GM18909 (cell line): Measurements from ENCODE around the gene SH3BGR.
"Not testable (repeated sequence)": the region's sequence is repeated elsewhere in the genome, so short reads cannot be mapped to it uniquely, and the experiment has no call there.

Experiments
- ATAC-seq: cut with Tn5 transposase; IDR thresholded peaks from one replicate; pipeline ENCODE4 v1.9.1; 2021; ENCODE audit warnings: mild to moderate bottlenecking; ENCODE audit not compliant: unreplicated experiment, poor library complexity

Gene SH3BGR

DNA sequence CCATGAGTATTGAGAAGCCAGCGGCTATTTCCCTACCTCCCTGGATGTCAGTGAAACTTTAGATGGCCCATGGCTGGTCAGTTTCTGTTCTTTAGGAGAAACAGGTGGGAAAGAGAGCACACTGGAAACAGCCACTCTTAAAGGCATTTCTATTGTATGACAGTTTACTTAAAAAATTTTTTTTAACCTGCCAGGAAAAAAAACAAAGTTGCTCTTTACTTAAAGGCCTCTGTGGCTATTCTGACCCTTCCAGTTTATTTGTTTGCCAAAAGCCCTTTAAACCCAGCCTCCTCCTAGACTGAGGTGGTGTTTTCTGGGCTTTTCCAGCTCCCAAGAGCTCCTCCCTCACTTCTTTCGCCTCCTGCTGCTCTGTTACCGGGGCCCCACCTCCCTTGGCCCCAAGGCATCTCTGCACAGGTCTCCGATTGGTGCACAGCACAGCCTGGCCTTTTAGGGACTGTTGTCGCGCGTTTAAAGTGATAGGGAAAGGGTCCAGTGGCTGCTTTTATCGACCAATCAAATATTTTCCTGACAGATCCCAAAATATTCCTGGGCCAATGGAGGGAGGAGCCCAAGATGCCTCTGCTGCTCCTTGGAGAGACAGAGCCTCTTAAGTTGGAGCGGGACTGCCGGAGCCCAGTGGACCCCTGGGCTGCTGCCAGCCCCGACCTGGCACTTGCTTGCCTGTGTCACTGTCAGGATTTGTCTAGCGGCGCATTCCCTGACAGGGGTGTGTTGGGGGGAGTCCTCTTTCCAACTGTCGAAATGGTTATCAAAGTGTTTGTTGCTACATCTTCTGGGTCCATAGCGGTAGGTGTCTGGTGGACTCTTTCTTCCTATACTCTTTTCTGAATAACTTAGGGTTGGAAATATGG, at the start of gene SH3BGR:
TSS of gene SH3BGR (plus strand) at position 639 of the 875 bp plus-strand sequence. CDS start at position 766, 127 bp downstream.
- ATAC-seq: no peak

DNA sequence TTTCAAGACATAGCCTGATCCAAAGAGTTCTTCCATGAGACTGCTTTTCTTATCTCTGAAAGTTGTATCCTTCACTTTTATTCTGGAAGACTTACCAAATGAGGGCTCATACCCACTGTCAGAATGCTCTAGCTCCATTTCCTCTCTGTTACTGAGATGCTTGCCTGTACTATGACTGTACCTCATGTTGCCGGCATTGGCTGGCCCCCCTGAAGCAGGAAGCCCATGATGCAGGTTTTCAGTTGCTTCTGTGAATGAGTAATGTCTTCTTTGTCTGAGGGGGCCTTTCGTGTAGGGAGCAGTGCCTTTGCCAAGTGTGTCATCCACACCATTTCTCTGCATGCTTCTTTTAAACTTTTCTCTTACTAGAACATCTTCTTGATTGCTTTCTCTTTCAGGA, 45.7 kb upstream of the SH3BGR start:
- no peak for ATAC-seq

DNA sequence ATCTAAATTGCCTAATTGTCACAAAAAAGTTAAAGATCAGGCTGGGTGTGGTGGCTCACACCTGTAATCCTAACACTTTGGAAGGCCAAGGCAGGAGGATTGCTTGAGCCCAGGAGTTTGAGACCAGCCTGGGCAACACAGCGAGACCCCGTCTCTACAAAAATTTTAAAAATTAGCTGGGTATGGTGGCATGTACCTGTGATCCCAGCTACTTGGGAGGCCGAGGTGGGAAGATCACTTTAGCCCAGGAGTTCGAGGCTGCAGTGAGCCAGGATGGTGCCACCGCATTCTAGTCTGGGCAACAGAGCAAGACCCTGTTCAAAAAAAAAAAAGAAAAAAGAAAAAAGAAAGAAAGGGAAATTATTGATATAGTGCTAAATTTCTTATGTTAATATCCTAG, 32.6 kb upstream of the SH3BGR start:
- not testable (repeated sequence) for ATAC-seq

DNA sequence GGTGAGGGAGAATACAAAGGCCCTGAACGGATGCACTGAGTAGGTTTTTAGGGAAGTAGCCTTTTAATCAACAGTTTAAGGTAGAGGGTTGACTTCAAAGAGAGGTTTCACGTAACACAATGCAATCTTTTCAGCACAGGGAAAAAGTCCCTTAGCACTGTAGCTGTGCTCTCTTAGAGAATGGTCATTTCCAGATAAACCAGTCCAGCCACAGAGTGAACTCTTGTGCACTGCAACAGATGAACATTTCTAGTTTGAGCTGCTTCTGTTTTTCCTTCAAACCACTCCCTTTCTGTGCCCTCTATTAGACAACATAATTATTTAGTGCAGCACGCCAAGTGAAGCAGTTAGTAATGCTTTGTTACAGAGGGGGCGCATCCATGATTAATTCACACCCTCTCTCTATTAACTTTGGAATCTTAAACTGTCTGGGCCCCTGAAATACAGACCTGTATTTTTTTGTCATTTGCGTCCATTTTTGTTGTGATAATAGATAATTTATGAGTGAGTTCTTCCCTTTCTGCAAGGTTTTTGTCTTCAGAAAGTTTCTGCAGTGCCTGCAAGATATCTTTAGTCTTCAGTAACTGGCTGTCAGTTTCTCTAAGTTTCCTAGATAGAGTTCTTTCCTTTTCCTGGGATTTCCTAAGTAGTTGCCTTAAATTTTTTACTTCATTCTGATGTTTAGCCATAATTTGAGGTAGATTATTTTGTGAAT, 29.1 kb upstream of the SH3BGR start:
- ATAC-seq: no peak

DNA sequence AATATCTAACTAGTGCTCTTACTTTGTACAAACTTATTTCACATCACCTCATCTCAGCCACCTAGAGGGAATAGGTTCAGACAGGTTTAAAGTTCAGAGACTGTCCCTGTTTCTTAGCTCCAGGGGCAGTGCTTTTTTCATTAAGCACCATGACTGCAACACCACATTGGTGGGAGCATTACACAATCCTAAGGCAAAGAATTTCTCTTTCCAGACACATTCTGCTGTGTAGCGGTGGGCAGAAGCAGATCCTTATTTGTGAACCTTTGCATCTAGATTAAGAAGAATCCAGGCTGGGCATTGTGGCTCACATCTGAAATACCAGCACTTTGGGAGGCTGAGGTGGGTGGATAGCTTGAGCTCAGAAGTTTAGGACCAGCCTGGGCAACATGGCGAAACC, 22.3 kb upstream of the SH3BGR start:
- no peak for ATAC-seq

DNA sequence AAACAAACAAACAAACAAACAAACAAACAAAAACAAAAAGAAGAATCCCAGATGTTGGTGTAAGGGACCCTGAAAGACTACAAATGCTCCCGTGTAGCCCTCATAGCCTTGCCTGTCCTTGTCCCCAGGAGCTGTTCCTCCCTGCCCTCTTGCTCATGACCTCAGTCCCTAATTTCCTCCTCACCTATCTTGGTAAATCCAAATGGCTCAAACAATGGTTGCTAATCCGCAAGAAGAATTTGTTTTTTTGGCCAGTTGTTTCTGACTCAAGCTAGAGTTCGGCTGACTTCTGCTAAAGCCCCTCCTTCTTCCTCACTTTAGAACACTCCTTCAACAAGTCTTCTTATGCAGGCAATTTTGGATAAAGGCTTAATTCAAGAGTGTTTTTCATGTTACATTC, 21.8 kb upstream of the SH3BGR start:
- no peak for ATAC-seq

DNA sequence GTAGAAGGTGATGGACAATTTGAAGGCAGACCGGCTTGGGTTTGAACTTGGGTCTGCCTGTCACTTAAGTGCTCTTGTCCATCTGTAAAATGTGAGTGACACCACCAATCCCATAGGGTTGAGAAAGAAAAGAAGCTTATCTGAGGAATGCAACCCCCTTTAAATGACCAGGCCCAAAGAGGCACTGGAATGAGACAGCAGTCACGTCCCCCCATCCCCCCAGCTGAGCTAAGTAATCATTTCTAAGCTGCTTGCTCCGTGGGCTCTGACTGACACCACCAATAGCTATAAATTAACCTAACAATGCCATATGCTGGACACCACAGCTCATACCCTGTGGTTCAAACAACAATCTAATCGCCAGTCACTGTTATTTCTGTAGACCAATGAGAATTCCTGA, 21.3 kb upstream of the SH3BGR start:
- ATAC-seq: no peak

DNA sequence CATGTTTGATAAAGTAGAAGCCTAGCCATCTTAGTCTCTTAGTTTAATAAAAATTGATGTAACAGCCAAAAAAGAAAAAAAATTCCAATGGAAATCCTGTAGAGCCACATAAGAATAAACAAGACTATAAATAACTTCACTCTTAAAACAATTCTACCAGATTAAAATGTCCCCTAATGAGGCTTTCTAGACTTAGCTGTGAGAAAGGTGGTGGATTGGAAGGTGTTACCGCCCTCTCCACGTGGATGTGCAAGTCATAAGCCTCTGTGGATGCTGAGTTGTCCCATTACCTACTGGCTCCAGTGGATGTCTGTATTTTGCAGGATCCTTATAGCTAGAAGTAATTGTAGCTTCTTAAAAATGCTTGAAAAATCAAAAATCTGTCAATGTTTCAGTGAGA, 20.8 kb upstream of the SH3BGR start:
- no peak for ATAC-seq

DNA sequence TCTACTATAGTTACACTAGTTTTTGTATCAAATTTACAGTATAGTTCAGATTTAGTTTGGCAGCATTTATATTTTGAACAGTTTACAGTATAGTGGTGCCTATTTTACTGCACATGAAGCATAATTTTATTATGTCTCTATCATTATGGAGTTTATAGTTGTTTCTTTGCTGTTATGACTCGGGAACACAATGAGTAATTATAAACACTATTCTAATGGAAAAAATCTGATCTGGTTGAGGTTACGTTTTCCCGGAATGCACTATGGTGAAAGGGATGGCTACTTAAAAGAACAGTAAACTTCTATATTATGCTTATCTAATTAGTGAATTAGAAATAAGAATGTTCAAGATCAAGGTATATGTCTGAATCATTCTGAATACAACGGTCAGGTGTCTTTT, 16.8 kb upstream of the SH3BGR start:
- no peak for ATAC-seq

DNA sequence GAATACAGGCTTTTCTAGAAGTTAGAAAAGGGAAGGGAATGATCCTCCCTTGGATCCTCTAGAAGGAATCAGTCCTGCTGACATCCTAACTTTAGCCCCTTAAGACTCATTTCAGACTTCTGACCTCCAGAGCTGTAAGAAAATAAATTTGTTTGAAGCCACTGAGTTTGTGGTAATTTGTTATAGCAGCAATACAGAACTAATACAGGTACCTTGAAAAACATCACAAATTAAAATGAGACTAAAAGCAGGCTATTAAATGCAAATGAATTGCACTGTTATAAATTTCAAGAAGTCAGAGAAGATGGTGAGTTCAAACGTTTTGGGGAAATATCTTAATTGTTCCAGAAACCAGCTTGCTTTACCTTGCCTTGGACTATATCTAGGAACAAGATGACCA, 12.5 kb upstream of the SH3BGR start:
- ATAC-seq: no peak

DNA sequence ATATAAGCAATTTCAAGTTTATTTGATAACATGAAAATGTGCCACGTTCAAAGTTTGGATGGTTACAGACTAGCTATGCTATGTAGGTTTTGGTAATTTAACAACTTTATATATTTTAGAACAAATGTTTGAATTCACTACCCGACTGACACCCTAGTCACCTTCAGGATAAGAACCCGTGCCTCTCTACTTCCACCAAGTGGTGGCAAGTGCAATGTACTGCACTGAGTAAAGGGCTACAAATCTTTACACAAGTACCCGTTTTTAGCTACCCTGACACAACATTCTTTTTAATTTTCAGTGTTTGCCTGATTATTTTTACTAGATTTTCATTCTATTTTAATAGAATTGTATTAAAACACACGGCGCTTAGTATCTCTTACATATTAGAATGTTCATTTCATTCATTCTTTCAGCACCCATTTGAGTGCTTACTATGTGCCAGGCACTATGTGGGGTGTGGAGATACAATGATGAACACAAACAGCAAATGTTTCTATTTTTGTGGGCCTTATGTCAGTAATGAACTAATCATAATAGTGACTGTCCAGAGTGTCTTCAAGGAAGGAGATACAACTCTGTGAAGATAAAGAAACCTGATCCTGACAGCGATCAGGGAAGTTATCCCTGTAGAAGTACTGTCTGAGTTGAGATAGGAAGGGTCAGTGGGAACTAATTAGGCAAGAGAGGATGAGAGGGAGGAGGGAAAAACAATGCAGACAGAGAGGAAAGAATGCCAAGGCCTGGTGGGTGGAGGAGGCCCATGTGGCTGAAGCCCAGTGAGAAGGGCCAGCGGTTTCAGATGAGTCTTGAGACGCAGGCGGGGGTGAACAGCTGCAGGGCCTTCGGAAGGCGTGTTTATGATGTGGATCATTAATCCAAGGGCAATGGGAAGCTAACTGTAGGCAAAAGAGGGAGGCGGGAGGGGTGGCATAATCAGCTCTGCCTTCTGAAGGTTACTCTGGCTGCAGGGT, 10.0 kb upstream of the SH3BGR start:
- ATAC-seq: peak; percentile 44

DNA sequence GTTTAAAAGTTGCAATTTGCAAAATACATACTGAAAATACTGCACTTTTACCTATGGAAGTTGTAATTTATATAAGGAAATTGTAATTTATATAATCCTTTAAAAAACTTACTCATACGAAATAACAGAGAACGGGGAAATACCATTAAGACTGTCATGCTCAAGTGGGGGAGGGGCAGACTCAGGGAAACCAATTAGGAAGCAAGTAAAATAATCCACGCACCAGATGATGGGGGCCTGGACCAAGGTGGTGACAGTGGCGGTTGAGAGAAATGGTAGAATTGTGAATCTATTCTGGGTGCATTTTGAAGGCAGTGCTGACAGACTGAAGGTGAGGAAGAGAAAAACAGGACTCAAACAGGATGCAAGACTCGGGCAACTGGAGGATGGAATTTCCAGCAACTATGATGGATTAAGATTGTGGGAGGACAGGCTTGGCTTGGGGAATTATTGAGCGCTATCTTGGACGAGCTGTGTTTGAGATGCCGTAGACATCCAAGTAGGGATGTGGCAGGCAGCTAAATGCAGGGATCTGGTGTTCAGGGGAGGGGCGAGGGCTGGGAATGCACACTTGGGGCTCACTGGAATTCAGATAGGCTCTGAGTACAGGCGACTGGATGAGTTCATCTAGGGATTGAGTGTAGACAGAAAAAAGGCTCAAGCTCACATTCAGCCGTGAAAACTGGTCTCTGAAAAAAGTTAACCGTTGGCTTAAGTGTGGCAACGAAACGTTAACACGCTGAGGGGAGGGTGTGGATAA, 7.2 kb upstream of the SH3BGR start:
- no peak for ATAC-seq

DNA sequence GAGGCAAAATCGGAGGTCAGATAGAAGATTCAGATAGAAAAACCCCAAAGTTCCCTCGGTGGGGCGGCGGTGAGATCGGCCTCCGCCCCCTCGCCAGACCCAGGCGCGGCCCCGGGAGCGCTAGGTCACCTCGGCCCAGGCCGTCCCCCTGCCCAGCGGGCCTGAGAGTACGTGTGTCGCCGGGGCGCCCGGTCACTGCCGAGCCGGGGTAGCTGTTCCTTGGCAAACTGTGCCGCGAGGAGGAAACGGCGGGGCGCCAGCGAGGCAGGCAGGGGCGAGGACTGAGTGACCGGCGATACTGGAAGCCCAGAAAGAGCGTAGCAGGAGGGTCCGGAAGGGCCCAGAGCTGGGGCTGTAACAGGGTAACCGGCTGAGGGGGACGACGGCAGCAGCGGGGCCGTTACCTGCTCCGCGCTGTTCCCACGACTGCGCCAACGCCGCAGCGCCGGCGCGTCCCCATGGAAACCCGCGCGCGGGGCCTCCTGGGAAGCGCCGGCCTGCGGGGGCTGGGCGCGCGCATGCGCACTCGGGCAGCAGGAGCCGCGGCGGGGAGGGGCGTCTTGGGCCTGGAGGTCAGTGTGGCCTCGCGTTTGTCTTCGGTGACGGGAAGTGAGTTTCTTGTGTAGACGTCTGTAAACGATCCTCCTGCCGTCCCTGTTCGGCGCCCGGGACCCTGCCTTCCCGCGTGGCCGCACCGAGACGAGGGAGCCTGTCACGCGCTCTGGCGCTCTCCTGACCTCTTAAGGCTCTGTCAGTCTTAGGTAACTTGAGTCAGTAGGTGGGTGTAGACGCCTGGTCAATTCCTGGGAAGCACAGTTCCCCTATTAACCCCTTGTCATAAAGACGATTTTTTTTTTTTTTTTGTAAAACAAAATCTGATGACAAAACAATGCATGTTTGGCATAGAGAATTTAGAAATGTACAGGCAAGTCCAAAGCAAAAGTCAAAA, 6.2 kb upstream of the SH3BGR start, which contains the start of gene LCA5L:
TSS of gene LCA5L (minus strand) at position 458 of the 949 bp plus-strand sequence. CDS start 17,285 bp downstream, outside the sequence.
- ATAC-seq: peak; percentile 90

DNA sequence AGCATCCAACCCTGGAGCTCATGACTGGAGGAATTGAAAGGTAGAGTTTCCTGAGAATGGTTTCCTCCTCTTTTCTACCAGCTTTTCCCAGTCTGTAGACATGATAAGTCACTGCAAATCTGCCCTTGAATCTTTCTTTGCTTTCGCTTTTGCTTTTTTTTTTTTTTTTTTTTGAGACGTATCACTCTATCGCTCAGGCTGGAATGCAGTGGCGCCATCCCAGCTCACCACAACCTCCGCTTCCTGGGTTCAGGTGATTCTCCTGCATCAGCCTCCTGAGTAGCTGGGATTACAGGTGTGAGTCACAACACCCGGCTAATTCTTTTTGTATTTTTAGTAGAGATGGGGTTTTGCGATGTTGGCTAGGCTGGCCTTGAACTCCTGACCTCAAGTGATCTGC, 4.5 kb upstream of the SH3BGR start:
- no peak for ATAC-seq

DNA sequence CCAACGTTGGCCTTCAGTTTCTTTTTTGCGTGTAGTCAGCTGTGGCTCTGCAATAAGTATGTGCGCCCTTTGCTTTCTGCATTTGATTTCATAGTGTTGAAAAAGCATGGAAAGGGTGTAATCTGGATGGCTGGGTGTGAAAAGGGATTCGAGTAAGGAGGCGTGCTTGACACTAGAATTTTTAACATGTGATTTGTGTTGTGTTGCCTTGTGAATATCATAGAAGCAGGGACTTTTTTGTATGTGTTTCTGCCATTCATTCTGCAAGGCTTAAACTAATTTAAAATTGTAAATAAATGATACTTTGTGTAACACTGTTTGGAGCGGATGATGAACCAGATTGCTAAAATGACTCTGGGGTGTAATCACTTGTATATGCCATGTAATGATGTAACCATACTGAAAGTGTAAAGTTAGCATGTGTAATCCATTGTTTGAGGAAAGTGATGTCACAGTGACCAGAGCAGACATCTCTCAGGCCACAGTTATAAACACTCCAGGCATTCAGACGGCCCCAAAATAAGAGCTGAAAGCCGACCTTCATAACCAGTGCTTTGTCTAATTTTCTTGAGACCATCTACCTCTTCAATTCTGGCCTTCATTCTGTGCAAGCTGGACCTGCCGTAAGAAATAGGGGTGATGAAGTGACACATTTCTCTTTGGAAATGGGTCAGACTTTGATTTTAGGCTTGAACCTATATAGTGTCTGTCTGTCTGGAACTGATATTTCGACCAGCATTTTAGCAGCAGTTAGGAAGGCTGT, 618 bp downstream of the SH3BGR start:
- no peak for ATAC-seq

DNA sequence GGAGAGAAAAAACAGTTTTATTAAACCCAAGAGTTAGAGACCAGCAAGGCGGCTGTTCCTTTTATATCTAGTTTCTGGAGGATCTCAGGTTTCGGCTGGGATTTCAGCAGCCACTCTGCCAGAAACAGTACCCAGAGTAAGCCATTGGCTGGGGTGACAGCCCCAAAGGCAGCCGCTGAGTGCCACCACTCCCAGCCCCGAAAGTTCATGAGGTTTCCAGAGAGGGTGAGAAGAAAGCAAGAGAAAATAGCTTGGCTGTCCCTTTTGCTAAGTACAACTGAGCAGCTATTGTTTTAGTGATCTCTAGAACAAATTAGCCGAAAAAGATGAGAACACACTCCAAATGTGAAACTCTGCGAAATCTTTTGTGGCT, 1.2 kb downstream of the SH3BGR start:
- ATAC-seq: no peak

DNA sequence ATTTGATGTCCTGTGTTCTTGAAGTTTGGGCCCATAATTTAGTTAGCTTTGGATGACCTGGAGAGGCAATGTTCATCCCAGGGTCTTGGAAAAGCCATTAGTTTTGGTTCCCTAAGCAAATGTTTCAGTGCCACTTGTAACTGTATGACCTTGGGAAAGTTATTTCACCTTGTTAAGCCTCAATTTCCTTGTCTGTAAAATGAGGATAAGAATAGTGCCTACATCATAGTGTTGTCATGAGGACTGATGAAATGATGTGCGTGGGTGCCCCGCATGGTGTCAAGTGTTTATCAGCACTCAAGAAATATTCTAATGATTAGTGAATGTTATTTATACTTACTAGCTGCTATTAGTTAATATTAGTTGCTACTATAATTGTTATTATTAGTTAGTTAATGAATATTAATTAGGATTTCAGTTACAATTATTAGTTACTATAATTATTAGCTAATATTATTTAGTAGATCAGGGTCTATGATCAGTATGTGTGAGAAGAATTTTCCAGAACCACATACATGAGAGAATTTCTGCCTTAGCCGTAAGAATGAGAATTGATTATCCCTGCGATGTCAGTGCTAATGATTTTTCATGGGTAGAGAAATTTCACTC, 1.9 kb downstream of the SH3BGR start:
- ATAC-seq: no peak
